GM10847 (cell line): ENCODE data around the gene KLHL26.

Source experiments
- POLR2A ChIP-seq: IDR thresholded peaks from 2 replicates; pipeline ENCODE4 v1.6.1; 2011; ENCODE audit not compliant: insufficient read length; ENCODE audit errors: extremely low read depth

The KLHL26 gene

DNA sequence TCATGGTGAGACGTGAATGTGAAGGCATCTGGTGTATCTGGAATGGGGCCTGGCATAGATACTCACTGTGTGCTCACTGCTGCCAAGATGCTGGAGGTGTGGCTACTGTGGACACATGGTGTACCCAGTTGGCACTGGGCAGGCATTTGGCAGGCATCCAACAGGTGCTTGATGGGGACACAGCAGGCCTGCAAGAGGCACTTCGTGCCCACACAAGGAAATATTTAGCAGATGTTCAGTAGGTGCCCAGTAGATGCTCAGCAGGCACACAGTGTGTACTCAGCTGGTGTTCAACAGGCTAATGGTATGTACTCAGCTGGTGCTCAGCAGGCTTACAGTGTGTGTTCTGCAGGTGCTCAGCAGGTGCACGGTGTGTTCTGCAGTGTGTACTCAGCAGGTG lies 60.9 kb downstream of the KLHL26 start:
- TF ChIP-seq POLR2A: no peak

DNA sequence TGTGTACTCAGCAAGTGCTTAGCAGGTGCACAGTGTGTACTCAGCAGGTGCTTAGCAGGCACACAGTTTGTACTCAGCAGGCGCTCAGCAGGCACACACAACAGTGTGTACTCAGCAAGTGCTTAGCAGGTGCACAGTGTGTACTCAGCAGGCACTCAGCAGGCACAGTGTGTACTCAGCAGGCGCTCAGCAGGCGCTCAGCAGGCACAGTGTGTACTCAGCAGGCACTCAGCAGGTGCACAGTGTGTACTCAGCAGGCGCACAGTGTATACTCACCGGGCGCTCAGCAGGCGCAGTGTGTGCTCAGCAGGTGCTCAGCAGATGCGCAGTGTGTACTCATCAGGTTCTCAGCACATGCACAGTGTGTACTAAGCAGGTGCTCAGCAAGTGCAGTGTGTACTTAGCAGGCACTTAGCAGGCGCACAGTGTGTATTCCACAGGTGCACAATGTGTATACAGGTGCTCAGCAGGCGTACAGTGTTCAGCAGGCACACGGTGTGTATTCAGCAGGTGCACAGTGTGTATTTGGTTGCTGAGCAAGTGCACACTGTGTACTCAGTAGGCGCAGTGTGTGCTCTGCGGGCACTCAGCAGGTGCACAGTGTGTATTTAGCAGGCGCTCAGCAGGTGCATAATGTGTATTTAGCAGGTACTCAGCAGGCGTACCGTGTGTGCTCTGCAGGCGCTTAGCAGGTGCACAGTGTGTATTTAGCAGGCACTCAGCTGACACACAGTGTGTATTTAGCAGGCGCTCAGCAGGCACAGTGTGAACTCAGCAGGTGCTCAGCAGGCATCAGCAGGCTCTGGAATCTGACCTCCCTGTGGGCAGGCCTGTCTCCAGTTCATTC lies 61.7 kb downstream of the KLHL26 start:
- TF ChIP-seq POLR2A: no peak

DNA sequence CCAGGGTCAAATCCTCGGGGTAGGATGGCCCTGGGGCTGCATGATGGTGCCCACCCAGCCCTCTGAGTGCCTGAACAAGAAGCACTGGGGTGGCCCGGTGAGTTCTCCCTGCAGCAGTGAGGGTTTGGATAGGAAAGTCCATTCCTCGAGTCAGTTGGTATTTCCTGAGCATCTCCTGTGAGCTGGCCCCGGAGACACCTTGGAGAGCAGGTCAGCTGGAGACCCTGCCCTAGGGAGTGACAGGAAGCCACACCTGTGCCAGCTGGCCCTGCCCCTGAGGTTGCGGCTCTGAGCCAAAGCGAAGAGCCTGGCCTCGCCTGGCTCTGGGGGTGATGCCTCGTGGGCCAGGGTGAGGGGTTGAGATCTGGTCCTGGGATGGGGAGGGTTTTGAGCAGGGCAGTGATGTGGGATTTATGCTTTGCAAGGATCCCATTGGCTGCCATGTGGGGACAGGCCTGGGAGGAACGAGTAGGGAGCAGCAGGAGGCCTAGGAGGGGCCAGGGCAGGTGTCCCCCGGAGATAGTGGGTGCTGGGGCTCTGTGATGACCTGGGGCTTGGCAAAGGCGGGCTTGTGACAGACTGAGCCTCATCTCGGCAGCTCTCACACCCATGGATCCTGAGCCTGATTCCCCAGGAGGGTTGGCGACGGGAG lies 62.7 kb downstream of the KLHL26 start:
- TF ChIP-seq POLR2A: no peak

DNA sequence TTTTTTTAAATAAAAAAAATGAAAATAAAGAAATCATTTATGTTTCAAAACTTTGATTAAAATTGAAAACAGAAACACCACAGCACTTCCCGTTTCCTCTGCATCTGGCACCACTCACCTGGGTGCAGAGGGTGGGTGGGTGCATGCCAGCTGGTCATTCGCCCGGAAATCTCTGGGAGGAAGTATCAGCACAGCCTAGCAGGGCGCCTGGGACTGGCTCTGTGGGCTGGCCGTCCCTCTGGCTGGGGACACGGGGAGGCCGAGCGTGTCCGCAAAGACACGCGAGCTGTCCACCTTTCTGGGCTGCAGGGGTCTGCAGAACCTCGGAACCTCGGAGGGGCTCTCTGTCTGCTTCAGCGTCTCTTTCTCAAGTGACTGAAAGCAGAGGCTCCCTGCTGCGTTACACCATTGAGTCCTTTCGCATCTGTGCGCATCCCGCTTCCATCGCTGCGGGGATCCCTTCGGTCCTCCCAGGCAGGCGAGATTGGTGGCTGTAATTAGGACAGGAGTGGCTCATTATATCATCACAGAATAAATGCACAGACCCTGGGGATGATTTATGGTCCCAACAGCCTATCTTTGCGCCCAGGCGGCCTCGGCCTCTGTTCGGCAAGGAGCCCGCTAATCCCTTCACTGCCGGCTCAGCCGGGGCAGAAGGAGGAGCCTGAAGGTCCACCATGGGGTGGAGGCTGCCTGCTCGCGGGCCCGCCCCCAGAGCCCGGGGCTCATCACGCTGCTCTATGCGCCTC lies 63.8 kb downstream of the KLHL26 start:
- TF ChIP-seq POLR2A: no peak

DNA sequence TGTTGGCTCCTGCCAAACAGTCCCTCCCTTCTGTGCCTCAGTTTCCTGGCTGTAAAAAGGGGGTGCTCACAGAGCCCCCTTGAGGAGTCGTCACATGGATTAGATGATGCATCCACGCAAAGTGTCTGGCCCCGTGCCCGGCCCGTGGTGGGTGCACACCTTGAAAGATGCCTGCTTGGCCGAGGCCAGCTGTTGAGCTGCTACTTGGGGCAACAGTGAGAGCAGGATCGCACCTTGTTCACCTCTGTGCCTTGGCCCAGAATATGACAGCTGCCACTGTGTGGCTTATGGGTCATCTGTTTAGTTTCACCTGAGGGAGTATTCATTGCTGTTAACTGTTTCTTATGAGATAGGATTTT lies 64.4 kb downstream of the KLHL26 start:
- TF ChIP-seq POLR2A: no peak

DNA sequence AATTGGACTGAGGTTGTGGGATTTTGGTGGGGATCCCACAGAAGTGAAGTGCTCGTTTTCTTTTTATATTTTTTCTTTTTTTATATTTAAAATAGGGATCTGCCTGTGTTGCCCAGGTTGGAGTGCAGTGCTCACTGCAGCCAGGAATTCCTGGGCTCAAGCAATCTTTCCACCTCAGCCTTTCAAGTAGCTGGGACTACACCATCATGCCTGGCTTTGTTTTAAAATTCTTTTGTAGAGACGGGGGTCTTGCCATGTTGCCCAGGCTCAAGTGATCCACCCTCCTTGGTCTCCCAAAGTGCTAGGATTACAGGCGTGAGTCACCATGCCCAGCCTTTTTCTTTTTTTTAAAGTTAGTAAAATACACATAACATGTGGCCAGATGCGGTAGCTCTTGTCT lies 67.2 kb downstream of the KLHL26 start:
- no peak for TF ChIP-seq POLR2A

DNA sequence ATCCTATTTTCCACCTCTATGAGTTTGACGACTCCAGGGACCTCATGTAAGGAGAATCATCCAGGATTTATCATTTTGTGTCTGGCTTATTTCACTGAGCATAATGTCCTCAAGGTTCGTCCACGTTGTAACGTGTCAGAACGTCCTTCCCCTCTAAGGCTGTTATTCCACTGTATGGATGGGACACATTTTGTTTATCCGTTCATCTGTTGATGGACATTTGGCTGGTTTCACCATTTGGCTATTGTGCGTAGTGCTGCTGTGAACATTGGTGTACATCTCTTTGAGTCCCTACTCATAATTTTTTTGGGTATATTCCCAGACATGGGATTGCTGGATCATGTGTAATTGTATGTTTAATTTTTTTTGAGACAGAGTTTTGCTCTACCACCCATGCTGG lies 68.1 kb downstream of the KLHL26 start:
- no peak for TF ChIP-seq POLR2A

DNA sequence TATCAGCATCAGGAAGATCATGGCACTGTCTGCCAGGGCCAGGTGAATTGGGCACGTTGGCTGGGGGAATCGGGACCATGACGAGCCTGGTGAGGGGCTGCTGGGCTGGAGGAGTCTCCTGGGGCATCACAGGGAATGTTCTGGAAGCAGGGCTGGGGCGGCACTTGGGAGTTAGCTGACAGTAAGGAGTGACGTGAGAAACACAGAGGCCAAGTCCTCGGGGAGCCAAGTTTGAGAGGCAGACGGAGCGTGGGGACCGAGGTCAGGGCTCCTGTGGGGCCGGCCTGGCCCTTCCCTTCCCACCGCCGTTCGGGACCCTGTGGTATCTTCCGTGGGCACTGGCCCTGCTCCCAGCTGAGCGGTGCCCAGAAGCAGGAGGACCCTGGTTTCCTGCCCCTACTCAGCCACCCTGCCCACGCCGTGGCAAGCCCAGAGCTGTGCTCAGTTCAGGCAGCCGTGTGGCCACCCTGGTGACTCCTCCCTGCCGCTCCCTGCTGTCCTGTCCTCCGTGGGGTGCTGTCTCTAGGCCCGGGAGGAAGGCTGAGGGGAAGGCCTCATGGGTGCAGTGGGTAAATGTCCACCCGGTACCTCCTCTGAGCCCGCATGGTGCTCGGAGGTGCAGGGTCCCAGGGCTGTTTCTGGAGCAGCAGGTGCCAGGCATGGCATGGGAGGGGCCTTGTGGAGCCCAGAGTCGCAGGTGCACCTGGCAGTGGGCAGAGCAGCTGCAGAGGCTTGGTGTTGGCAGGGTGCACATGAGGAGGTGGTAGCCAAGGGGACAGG lies 71.8 kb downstream of the KLHL26 start:
- no peak for TF ChIP-seq POLR2A

DNA sequence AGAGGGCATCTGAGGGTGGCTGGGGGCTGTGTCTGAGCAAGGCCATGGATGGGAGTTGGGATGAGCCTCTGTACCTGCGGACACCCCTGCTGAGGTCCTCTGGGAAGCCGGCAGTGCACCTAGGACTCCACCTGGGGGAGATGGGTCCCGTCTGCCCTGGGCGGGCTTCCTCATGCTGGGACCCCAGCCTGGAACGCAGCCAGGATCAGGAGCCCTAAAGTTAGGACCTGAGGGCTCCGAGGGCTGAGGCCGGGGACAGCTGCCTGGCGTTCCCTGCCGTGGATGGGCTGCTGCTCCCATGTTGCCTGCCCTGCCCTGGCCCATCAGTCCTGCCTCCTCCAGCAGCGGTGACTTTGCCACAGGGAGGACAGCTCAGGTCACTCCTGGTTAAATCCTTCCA lies 72.7 kb downstream of the KLHL26 start:
- no peak for TF ChIP-seq POLR2A

DNA sequence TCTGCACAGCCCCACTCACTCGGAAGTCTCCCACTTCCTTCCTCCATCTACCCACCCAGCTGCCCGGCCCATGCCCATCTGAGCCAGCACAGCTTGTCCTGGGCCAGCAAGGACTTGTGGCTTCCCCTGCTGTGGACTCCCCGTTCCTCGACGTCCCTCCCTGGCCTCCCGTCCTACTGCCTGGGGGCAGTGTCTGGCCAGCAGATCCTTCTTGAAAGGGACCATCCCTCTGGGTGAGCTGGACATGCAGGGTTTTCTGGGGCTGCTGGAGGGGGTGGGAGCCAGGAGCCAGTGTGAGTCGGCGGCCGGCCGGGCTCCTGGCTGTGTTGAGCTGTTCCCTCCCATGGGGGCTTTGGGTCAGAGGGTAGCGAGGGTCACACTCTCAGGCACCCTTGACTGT lies 73.4 kb downstream of the KLHL26 start:
- TF ChIP-seq POLR2A: no peak

DNA sequence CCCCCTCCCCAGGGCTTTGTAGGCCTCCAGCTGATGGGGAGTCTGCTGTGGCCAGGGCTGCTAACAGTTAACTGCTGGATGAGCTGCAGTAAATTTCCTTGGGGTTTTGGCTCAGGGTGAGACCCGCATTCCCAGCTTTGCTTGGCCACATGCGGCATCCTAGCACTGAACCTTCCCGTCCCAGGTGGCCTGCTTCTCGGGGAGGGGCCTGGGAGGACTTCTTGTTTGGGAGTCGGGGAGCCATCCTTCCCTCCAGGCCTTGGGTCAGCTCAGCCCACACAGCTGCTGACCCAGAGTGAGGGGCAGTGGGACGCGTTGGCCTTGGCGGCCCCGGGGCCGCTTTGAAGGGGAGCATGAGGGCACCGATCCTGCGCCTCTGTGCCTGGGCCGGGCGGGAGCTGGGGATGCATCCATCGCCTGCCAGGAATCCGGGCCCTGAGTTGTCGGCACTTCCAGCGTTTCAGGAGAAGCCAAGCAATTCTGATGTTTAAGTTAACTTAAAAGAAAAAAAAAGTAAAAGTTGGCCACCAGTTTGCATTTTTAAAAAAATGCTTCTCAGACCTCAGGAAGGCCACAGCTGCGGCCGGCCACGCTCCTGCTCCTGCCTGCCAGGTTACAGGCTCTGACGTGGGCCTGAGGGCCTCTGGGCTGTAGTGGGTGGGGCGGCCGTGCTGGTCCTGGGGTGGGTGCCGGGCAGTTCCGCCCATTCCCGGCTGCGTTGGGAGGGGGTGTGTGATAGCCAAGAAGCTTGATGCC lies 74.3 kb downstream of the KLHL26 start:
- TF ChIP-seq POLR2A: no peak

DNA sequence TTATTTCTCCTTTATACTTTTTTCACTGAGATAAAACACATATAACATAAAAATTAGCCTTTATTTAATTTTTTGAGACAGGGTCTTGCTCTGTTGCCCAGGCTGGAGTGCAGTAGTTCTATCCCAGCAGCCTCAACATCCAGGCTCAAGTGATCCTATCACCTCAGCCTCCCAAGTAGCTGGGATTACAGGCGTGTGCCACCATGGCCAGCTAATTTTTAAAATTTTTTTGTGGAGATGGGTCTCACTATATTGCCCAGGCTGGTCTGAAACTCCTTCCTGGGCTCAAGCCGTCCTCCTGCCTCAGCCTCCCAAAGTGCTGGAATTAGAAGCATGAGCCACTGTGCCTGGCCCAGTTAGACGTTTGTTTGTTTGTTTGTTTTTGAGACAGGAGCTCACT lies 75.1 kb downstream of the KLHL26 start:
- TF ChIP-seq POLR2A: no peak

DNA sequence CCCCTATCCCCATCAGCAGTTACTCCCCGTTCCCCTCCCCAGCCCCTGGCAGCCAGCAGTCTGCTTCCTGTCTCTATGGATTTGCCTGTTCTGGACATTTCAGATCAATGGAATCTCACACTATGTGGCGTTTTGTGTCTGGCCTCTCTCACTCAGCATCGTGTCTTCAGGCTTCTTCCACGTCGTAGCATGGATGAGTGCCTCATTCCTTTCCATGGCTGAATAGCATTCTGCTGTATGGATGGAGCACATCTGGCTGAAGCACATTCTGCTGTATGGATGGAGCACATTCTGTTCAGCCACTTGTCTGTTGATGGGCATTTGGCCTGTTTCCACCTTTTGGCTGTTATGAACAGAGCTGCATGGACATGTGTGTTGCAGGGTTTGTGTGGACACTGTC lies 76.2 kb downstream of the KLHL26 start:
- TF ChIP-seq POLR2A: no peak

DNA sequence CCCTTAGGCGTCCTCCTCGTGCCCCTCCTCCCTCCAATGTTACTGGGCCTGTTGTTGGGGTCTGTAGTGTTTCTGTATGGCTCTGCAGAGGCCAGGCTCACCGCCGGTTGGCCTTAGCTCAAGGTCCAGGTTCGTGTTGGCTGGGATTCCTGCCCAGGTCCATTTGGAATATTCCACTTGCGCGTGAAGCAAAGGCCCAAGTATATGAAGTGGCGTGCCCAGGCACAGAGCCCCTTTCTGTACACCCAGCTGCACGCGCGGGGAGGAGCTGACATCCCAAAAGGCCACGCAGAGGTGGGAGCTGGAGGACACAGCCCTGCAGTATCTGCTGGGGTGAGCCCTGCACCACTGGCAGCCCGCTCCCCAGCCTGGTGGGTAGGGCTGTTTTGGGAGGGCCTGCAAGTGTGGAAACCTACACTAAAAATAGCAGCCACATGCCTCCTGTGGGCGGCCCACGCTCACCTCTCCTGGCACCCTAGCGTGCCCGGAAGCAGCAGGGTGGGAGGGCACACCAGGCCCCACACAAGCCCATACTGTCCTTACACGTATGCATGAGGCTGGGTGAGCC lies 76.8 kb downstream of the KLHL26 start:
- TF ChIP-seq POLR2A: no peak
